IPS-18c (cell line): ENCODE results near the gene ESPN.

Source experiments
- H3K4me3 ChIP-seq: 2 replicates; pipeline ENCODE4 v1.7.0; 2013; ENCODE audit warnings: low read depth, mild to moderate bottlenecking, low read length, moderate library complexity; ENCODE audit not compliant: insufficient read depth
- H3K9me3 ChIP-seq: one replicate; pipeline ENCODE4 v1.6.1; 2013; ENCODE audit warnings: mild to moderate bottlenecking, low read length, moderate library complexity; ENCODE audit not compliant: control insufficient read depth, insufficient read depth

ESPN gene

GRCh38 chr1:6477039-6477820 lies 52.7 kb downstream of the ESPN start:
- no peak overlapping the region for H3K4me3 ChIP-seq
- no peaks in the 10 kb centered on the region for H3K9me3 ChIP-seq

GRCh38 chr1:6481820-6482219 lies 57.2 kb downstream of the ESPN start:
- H3K9me3 ChIP-seq, result no peaks in the 10 kb centered on the region
- H3K4me3 ChIP-seq, result no peak overlapping the region

- H3K9me3 ChIP-seq, result no peaks in the 10 kb centered on the region
- no peak overlapping the region for H3K4me3 ChIP-seq
Measured at GRCh38 chr1:6483017-6483760, 58.6 kb downstream of the ESPN start.

GRCh38 chr1:6483761-6484117 lies 59.2 kb downstream of the ESPN start:
- Histone ChIP-seq H3K9me3 (no peaks in the 10 kb centered on the region), H3K4me3 (no peak overlapping the region)

- Histone ChIP-seq H3K9me3 (no peaks in the 10 kb centered on the region), H3K4me3 (peak overlapping the region; percentile 71)
Measured at GRCh38 chr1:6484826-6485167, 60.2 kb downstream of the ESPN start.

GRCh38 chr1:6485168-6486101 lies 60.9 kb downstream of the ESPN start:
- Histone ChIP-seq H3K9me3 (no peaks in the 10 kb centered on the region), H3K4me3 (peak overlapping the region; percentile 71)

- Histone ChIP-seq H3K4me3 (peak overlapping the region; percentile 42; the same call in 1 of the 2 replicates), H3K9me3 (no peaks in the 10 kb centered on the region)
Measured at GRCh38 chr1:6486433-6487011, 61.9 kb downstream of the ESPN start.

GRCh38 chr1:6487804-6488484 lies 63.4 kb downstream of the ESPN start:
- Histone ChIP-seq H3K9me3 (no peaks in the 10 kb centered on the region), H3K4me3 (no peak overlapping the region)

- Histone ChIP-seq H3K9me3 (no peaks in the 10 kb centered on the region), H3K4me3 (no peak overlapping the region)
Measured at GRCh38 chr1:6488602-6489382, 64.2 kb downstream of the ESPN start.

GRCh38 chr1:6489383-6489765 lies 64.8 kb downstream of the ESPN start:
- H3K9me3 ChIP-seq, result no peaks in the 10 kb centered on the region
- H3K4me3 ChIP-seq, result no peak overlapping the region

- Histone ChIP-seq H3K4me3 (peak overlapping the region; percentile 84), H3K9me3 (no peaks in the 10 kb centered on the region)
Measured at GRCh38 chr1:6489799-6490180, 65.2 kb downstream of the ESPN start.

- Histone ChIP-seq H3K9me3 (no peaks in the 10 kb centered on the region), H3K4me3 (peak overlapping the region; percentile 84)
Measured at GRCh38 chr1:6490181-6491080, 65.9 kb downstream of the ESPN start.

GRCh38 chr1:6491081-6491449 lies 66.5 kb downstream of the ESPN start:
- Histone ChIP-seq H3K9me3 (no peaks in the 10 kb centered on the region), H3K4me3 (peak overlapping the region; percentile 84)

- Histone ChIP-seq H3K9me3 (no peaks in the 10 kb centered on the region), H3K4me3 (peak within 1 kb of the TSS; percentile 84)
Measured at GRCh38 chr1:6491480-6491962, 66.9 kb downstream of the ESPN start, which contains the start of gene PLEKHG5. TSS of gene PLEKHG5 (minus strand) at chr1:6491667. CDS start at chr1:6477571, 14,096 bp downstream.

- no peaks in the 10 kb centered on the region for H3K9me3 ChIP-seq
- H3K4me3 ChIP-seq, result no peak overlapping the region; the same call in 1 of the 2 replicates
Measured at GRCh38 chr1:6491966-6492365, 67.4 kb downstream of the ESPN start.
